ENCODE data around the gene MOGAT3. TPM values are rescaled to one million over a fixed set of nuclear protein-coding genes. Genes with fewer than 3 reads are reported as not detected.

Gene MOGAT3
- polyA plus RNA-seq, 10 donors = 0.16 to 0.25 TPM; not detected in 8

- DNase-seq = no peak
Observed at GRCh38 chr7:101172005-101172853, 28.6 kb downstream of the MOGAT3 start.

- no peak for DNase-seq
Observed at GRCh38 chr7:101171442-101171837, 29.4 kb downstream of the MOGAT3 start.

- DNase-seq = no peak
Observed at GRCh38 chr7:101170617-101171441, 30.0 kb downstream of the MOGAT3 start.

GRCh38 chr7:101169838-101170551 lies 30.8 kb downstream of the MOGAT3 start:
- peak; percentile 23 to 76 (median 60) for DNase-seq

GRCh38 chr7:101169110-101169837 lies 31.6 kb downstream of the MOGAT3 start:
- no peak for DNase-seq

GRCh38 chr7:101168412-101169049 lies 32.3 kb downstream of the MOGAT3 start:
- DNase-seq = no peak

GRCh38 chr7:101167645-101168411 lies 33.0 kb downstream of the MOGAT3 start:
- DNase-seq = no peak

- no peak for DNase-seq
Observed at GRCh38 chr7:101166909-101167644, 33.8 kb downstream of the MOGAT3 start.

- DNase-seq = no peak
Observed at GRCh38 chr7:101166648-101166908, 34.3 kb downstream of the MOGAT3 start.

- no peak for DNase-seq
Observed at GRCh38 chr7:101165958-101166647, 34.7 kb downstream of the MOGAT3 start.

GRCh38 chr7:101165075-101165957 lies 35.5 kb downstream of the MOGAT3 start, which contains the start of gene VGF:
Gene VGF (minus strand): TSS chr7:101165569. CDS start chr7:101164843, 726 bp downstream.
- peak; percentile 92 to 95 (median 92) for DNase-seq

GRCh38 chr7:101164071-101164840 lies 36.6 kb downstream of the MOGAT3 start:
- peak in 1 of 3 donors; percentile 71 for DNase-seq

- DNase-seq = no peak
Observed at GRCh38 chr7:101163279-101164070, 37.4 kb downstream of the MOGAT3 start.

GRCh38 chr7:101162551-101163278 lies 38.1 kb downstream of the MOGAT3 start:
- DNase-seq = peak in 1 of 3 donors; percentile 63
